ENCODE data around the gene EFNB2. TPM values are rescaled to one million over a fixed set of nuclear protein-coding genes. Genes with fewer than 3 reads are reported as not detected.

EFNB2 gene
- total RNA-seq, 4 donors from 2014 or later = 8.8 to 65.3 (median 22.7) TPM

GRCh38 chr13:106532111-106532929 is 3.1 kb downstream of the EFNB2 start:
- no peaks in the 10 kb centered on the region for H3K27me3 ChIP-seq
- TF ChIP-seq POLR2A (IDR thresholded peaks at IDR 0.05) (no peak), CTCF (IDR thresholded peaks at IDR 0.05) (no peak)
- peak in 1 of 2 donors; percentile 27 for DNase-seq
- no peaks in the 10 kb centered on the region for H3K9me3 ChIP-seq
- H3K36me3 ChIP-seq = no peaks in the 10 kb centered on the region
- H3K4me1 ChIP-seq = peaks cover 0 to 8% of the 10 kb centered on the region in 2 donors
- peak overlapping the region; percentile 8 to 58 for H3K4me3 ChIP-seq
- intact Hi-C loops (cut with DNase I; ENCODE audit: low total_unique reads) = no loop called here
- peak overlapping the region; percentile 66 to 88 for H3K27ac ChIP-seq

GRCh38 chr13:106530980-106531481 is 4.4 kb downstream of the EFNB2 start:
- Histone ChIP-seq H3K36me3 (no peaks in the 10 kb centered on the region), H3K4me3 (no peak overlapping the region), H3K9me3 (no peaks in the 10 kb centered on the region), H3K4me1 (peaks cover 0 to 8% of the 10 kb centered on the region in 2 donors), H3K27me3 (no peaks in the 10 kb centered on the region), H3K27ac (peak overlapping the region in 1 of 2 donors; percentile 88)
- TF ChIP-seq POLR2A (IDR thresholded peaks at IDR 0.05) (no peak), CTCF (IDR thresholded peaks at IDR 0.05) (no peak)
- intact Hi-C loops (cut with DNase I; ENCODE audit: low total_unique reads) = no loop called here
- no peak for DNase-seq

GRCh38 chr13:106530171-106530851 is 5.2 kb downstream of the EFNB2 start:
- TF ChIP-seq POLR2A (IDR thresholded peaks at IDR 0.05) (no peak), CTCF (IDR thresholded peaks at IDR 0.05) (no peak)
- Histone ChIP-seq H3K36me3 (no peaks in the 10 kb centered on the region), H3K27me3 (no peaks in the 10 kb centered on the region), H3K9me3 (no peaks in the 10 kb centered on the region), H3K4me1 (peaks cover 0 to 8% of the 10 kb centered on the region in 2 donors), H3K27ac (peak overlapping the region in 1 of 2 donors; percentile 2), H3K4me3 (no peak overlapping the region)
- no peak for DNase-seq
- intact Hi-C loops (cut with DNase I; ENCODE audit: low total_unique reads) = no loop called here

- H3K27me3 ChIP-seq = no peaks in the 10 kb centered on the region
- DNase-seq = no peak
- intact Hi-C loops (cut with DNase I; ENCODE audit: low total_unique reads) = no loop called here
- no peaks in the 10 kb centered on the region for H3K9me3 ChIP-seq
- H3K4me1 ChIP-seq = peaks cover 0 to 6% of the 10 kb centered on the region in 2 donors
- H3K36me3 ChIP-seq = no peaks in the 10 kb centered on the region
- TF ChIP-seq CTCF (IDR thresholded peaks at IDR 0.05) (no peak), POLR2A (IDR thresholded peaks at IDR 0.05) (no peak)
- H3K27ac ChIP-seq = no peak overlapping the region
- H3K4me3 ChIP-seq = no peak overlapping the region
These were observed 5.9 kb downstream of the EFNB2 start for GRCh38 chr13:106529415-106530170.
